NT2/D1 (cell line): ENCODE results near the gene TLX1.

ENCODE experiments used
- DNase-seq: peaks from one replicate; pipeline ENCODE4 v3.0.0-alpha.2; 2011; ENCODE audit warnings: low read depth, low spot score
- H3K27me3 ChIP-seq: 2 replicates; pipeline ENCODE4 v1.6.0; 2011; ENCODE audit warnings: mild to moderate bottlenecking; ENCODE audit not compliant: insufficient read length, insufficient read depth
- H3K36me3 ChIP-seq: 2 replicates; pipeline ENCODE4 v1.6.1; 2011; ENCODE audit warnings: mild to moderate bottlenecking, low read length, mixed read lengths; ENCODE audit not compliant: insufficient read depth, insufficient read length
- H3K4me1 ChIP-seq: 2 replicates; pipeline ENCODE4 v1.5.1; 2011; ENCODE audit not compliant: insufficient read depth, insufficient read length
- H3K4me3 ChIP-seq: 2 replicates; pipeline ENCODE4 v1.5.1; 2011; ENCODE audit warnings: low read depth; ENCODE audit not compliant: insufficient read length
- H3K9ac ChIP-seq: 2 replicates; pipeline ENCODE4 v1.6.0; 2011; ENCODE audit warnings: low read depth; ENCODE audit not compliant: insufficient read length
- H3K9me3 ChIP-seq: 2 replicates; pipeline ENCODE4 v1.5.1; 2011; ENCODE audit warnings: mild to moderate bottlenecking, low read length; ENCODE audit not compliant: insufficient read depth
- SUZ12 ChIP-seq: IDR thresholded peaks from 2 replicates; pipeline ENCODE4 v1.6.1; 2011; ENCODE audit not compliant: insufficient read length, insufficient read depth; ENCODE audit errors: extremely low read depth
- YY1 ChIP-seq: IDR thresholded peaks from 2 replicates; pipeline ENCODE4 v1.6.1; 2011; ENCODE audit not compliant: insufficient read length, insufficient read depth
- ZNF274 ChIP-seq: IDR thresholded peaks from 2 replicates; pipeline ENCODE4 v1.6.1; 2011; ENCODE audit warnings: mild to moderate bottlenecking, low read depth, low read length

Gene TLX1

GRCh38 chr10:101161494-101162299 lies 30.6 kb downstream of the TLX1 start:
- H3K9me3 ChIP-seq = no peaks in the 10 kb centered on the region
- DNase-seq = peak; percentile 69
- no peak for TF ChIP-seq YY1
- peaks cover 4% of the 10 kb centered on the region for H3K4me1 ChIP-seq
- H3K9ac ChIP-seq = no peak overlapping the region
- H3K36me3 ChIP-seq = no peaks in the 10 kb centered on the region
- H3K4me3 ChIP-seq = no peak overlapping the region
- peaks cover 13% of the 10 kb centered on the region for H3K27me3 ChIP-seq

- H3K36me3 ChIP-seq = no peaks in the 10 kb centered on the region
- TF ChIP-seq SUZ12 = no peak
- no peak for TF ChIP-seq ZNF274
- no peak for TF ChIP-seq YY1
- DNase-seq = no peak
These were observed 31.6 kb downstream of the TLX1 start for GRCh38 chr10:101162677-101163076.

GRCh38 chr10:101164020-101164419 lies 32.9 kb downstream of the TLX1 start:
- Histone ChIP-seq H3K27me3 (peaks cover 13% of the 10 kb centered on the region), H3K9ac (no peak overlapping the region), H3K4me3 (no peak overlapping the region), H3K4me1 (peaks cover 2% of the 10 kb centered on the region), H3K9me3 (no peaks in the 10 kb centered on the region), H3K36me3 (no peaks in the 10 kb centered on the region)
- TF ChIP-seq ZNF274 (no peak), SUZ12 (no peak), YY1 (no peak)
- no peak for DNase-seq

More at GRCh38 chr10:101162677-101163076, 31.6 kb downstream of the TLX1 start:
- Histone ChIP-seq H3K9ac (no peak overlapping the region), H3K4me1 (peaks cover 4% of the 10 kb centered on the region), H3K27me3 (peaks cover 13% of the 10 kb centered on the region), H3K9me3 (no peaks in the 10 kb centered on the region), H3K4me3 (no peak overlapping the region)

- no peaks in the 10 kb centered on the region for H3K9me3 ChIP-seq
- no peak for DNase-seq
- H3K4me3 ChIP-seq = no peak overlapping the region
These were observed 34.6 kb downstream of the TLX1 start for GRCh38 chr10:101165736-101166135.

GRCh38 chr10:101166430-101166829 lies 35.3 kb downstream of the TLX1 start:
- no peak for DNase-seq
- H3K36me3 ChIP-seq = no peaks in the 10 kb centered on the region
- peaks cover 13% of the 10 kb centered on the region for H3K27me3 ChIP-seq
- TF ChIP-seq YY1 = no peak
- no peak for TF ChIP-seq SUZ12
- no peak for TF ChIP-seq ZNF274
- no peak overlapping the region for H3K9ac ChIP-seq
- H3K4me3 ChIP-seq = no peak overlapping the region
- no peaks in the 10 kb centered on the region for H3K9me3 ChIP-seq
- no peaks in the 10 kb centered on the region for H3K4me1 ChIP-seq

More at GRCh38 chr10:101165736-101166135, 34.6 kb downstream of the TLX1 start:
- H3K36me3 ChIP-seq = no peaks in the 10 kb centered on the region
- peaks cover 13% of the 10 kb centered on the region for H3K27me3 ChIP-seq
- TF ChIP-seq SUZ12 (no peak), YY1 (no peak), ZNF274 (no peak)
- H3K4me1 ChIP-seq = peaks cover 2% of the 10 kb centered on the region
- no peak overlapping the region for H3K9ac ChIP-seq

- no peak for DNase-seq
- peaks cover 13% of the 10 kb centered on the region for H3K9me3 ChIP-seq
- no peaks in the 10 kb centered on the region for H3K4me1 ChIP-seq
- no peak for TF ChIP-seq ZNF274
- no peak for TF ChIP-seq SUZ12
- TF ChIP-seq YY1 = no peak
- H3K27me3 ChIP-seq = no peaks in the 10 kb centered on the region
- H3K9ac ChIP-seq = no peak overlapping the region
- H3K4me3 ChIP-seq = no peak overlapping the region
- H3K36me3 ChIP-seq = no peaks in the 10 kb centered on the region
These were observed 41.6 kb downstream of the TLX1 start for GRCh38 chr10:101172741-101173140.

- H3K4me1 ChIP-seq = no peaks in the 10 kb centered on the region
- no peaks in the 10 kb centered on the region for H3K36me3 ChIP-seq
- no peaks in the 10 kb centered on the region for H3K27me3 ChIP-seq
- no peak overlapping the region for H3K4me3 ChIP-seq
- H3K9ac ChIP-seq = no peak overlapping the region
- H3K9me3 ChIP-seq = peaks cover 13% of the 10 kb centered on the region
- DNase-seq = no peak
- no peak for TF ChIP-seq YY1
- no peak for TF ChIP-seq ZNF274
- no peak for TF ChIP-seq SUZ12
These were observed 43.2 kb downstream of the TLX1 start for GRCh38 chr10:101174319-101174718.
